GM18868 (cell line): ENCODE results near the gene PDIA4.
A peak's percentile ranks its signal among the peaks of the same experiment; 100 is the strongest.
"Not testable (repeated sequence)": the region's sequence is repeated elsewhere in the genome, so short reads cannot be mapped to it uniquely, and the experiment has no call there.

Experiments used
- ATAC-seq: cut with Tn5 transposase; IDR thresholded peaks from one replicate; pipeline ENCODE4 v1.9.1; 2021; ENCODE audit warnings: mild to moderate bottlenecking, moderate library complexity; ENCODE audit not compliant: unreplicated experiment

Gene PDIA4, protein sequence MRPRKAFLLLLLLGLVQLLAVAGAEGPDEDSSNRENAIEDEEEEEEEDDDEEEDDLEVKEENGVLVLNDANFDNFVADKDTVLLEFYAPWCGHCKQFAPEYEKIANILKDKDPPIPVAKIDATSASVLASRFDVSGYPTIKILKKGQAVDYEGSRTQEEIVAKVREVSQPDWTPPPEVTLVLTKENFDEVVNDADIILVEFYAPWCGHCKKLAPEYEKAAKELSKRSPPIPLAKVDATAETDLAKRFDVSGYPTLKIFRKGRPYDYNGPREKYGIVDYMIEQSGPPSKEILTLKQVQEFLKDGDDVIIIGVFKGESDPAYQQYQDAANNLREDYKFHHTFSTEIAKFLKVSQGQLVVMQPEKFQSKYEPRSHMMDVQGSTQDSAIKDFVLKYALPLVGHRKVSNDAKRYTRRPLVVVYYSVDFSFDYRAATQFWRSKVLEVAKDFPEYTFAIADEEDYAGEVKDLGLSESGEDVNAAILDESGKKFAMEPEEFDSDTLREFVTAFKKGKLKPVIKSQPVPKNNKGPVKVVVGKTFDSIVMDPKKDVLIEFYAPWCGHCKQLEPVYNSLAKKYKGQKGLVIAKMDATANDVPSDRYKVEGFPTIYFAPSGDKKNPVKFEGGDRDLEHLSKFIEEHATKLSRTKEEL

DNA sequence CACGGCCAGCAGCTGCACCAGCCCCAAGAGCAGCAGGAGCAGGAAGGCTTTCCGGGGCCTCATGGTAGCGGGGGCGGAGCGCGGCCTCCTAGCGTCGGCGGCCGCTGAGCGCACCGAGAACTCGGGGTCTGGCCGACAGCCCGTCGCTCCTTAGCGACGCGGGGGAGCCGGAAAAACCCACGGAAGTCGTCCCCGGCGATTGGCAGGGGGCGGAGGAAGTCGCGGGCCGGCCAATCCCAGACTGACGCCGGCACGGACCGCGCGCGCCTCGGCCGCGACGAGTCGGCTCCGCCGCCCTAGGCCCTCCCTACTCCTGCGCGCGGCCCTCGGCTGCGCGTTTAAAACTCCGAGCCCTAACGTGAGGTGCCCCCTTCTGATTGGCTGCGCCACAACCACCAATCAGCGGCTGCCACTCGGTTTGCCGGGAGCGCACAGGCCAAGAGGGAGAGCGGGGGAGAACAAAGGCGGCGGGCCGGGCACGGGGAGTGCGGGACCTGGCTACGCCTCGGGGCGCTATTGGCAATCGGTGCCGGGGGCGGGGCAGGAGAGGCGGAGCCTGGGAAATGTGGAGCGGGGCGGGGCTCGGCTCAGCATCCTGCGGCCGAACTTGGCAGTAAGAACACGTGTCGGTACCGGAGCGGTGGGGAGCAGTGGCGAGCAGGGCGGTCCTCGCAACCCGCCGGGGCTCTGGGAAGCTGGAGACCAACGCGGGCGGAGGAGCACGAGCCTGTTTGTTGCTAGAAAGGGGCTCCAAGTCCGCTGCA is at the start of gene PDIA4:
Gene PDIA4 (minus strand): TSS at position 160 of the 764 bp plus-strand sequence. CDS start 97 bp downstream, at position 63.
- ATAC-seq: peak; percentile 92

DNA sequence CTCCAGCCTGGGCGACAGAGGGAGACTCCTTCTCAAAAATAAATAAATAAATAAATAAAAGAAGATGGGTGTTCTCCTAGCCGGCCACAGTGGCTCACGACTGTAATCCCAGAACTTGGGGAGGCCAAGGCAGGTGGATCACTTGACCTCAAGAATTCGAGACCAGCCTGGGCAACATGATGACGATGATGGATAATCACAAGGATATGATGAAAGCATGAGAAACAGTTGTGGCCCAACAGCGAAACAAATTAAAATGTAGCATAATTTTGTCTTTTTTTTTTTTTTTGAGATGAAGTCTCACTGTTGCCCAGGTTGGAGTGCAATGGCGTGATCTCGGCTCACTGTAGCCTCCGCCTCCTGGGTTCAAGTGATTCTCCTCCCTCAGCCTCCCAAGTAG is 49.3 kb upstream of the PDIA4 start:
- ATAC-seq: no peak

DNA sequence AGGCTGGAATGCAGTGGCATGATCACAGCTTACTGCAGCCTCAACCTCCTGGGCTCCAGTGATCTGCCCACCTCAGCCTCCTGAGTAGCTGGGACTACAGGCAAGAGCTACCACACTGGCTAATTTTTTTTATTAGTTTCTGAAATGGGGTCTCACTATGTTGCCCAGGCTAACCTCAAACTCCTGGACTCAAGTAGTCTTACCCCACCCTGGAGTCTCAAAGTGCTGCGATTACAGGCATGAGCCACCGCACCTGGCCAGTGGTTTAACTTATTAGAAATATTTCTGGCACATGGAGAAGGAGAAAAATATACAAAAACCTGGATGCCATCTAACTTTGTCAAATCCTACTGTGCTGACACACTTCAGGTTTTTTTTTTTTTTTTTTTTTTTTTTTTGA is 47.0 kb upstream of the PDIA4 start:
- no peak for ATAC-seq

DNA sequence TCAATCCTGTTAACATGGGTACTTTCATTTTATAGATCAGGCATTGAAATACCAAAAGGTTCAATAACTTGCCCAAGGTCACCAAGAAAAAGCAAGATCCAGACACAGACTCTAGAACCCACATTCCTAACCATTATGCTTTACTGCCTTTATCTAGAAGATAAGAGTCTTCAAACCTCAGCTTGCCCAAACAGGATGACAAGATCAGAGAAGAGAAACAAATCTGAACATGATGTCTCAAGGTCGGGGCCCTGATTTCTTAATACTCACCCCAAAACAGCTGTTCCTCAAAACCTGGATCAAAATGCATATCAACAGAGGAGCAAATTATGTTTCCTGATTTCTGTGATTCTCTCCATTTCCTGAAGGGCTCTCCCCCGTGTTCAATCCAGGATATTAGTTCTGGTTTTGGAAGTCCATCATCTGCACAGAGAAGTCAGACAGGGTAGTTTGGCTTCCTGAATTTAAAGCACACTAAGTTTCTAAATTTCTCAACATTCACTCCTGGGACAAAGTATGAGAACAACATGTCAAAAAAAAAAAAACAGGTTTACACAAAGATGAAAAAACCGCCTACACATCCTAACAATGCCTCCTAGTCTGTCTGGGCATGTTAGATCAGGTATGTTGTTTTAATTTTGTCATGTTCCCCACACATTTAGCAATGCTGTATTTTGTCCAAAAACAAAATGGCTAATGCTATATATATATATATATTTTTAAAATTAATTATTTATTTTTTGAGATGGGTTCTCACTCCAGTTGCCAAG is 46.0 kb upstream of the PDIA4 start:
- peak; percentile 43 for ATAC-seq

DNA sequence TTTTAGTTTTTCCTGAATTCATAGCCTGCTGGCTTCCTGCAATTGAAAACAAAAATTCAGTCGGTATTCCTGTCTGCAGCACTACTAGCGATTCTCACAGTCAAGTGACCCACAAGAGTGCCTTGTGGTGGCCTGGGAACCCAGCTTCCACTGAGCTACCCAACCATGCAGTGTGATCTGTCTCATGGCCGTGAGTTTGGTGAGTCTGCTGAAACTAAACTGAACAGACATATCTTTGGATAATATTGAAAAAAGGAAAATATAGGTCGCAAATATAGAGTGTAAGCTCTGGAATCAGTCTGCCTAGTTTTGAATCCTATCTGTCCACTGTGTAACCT is 44.1 kb upstream of the PDIA4 start:
- no peak for ATAC-seq

DNA sequence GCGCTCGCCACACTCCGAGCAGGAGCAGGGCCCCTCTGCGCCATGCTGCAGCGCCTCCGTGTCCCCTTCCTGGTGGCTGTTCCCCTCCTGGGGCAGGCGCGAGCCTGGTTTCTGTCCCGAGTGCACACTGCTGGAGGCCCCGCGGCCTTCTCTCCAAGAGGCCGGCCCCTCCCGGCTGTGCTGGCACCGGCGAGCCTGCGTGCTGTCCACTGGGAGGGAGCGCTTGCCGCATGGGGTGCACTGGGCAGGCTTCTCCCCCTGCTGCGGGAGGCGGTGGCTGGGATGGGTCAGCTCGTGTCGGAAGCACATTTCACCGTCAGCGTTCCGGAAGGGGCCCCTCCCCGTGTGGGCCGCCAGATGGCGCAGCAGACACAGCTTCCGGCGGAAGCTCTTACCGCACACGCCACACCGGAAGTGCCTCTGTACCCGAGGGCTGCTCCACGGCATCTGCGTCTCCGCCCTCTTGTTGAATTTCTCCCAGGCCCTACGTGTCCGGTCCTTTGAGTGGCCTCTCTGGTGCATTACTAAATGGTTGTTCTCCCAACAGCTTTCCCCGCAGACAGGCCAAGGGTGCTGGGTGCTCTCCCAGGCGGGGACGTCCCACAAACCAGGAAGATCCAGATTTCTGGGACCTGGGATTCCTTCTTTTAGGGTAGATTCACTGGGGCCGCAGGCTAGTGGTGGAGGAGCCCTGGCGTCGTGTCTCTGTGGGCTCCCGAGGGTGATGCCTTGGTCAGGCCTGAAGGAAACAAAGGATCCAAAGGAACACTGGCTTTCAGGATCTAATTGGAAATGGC is 43.5 kb upstream of the PDIA4 start:
- ATAC-seq: no peak

DNA sequence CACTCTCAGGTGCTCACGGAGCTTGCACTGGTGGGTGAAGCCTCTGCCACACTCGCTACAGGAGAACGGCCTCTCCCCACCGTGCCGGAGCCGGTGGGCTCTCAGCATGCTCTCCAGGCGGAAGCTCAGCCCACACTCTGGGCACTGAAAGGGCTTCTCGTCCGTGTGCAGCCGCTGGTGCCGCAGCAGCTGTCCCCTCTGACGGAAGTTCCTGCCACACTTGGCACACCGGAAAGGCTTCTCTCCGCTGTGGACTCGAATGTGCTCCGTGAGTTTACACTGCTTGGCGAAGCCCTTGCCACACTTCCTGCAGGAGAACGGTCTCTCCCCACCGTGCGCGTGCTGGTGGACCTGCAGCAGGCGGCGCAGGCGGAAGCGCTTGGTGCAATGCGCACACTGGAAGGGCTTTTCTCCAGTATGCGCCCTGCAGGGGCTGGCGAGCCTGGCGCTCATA is 42.9 kb upstream of the PDIA4 start:
- ATAC-seq: no peak

DNA sequence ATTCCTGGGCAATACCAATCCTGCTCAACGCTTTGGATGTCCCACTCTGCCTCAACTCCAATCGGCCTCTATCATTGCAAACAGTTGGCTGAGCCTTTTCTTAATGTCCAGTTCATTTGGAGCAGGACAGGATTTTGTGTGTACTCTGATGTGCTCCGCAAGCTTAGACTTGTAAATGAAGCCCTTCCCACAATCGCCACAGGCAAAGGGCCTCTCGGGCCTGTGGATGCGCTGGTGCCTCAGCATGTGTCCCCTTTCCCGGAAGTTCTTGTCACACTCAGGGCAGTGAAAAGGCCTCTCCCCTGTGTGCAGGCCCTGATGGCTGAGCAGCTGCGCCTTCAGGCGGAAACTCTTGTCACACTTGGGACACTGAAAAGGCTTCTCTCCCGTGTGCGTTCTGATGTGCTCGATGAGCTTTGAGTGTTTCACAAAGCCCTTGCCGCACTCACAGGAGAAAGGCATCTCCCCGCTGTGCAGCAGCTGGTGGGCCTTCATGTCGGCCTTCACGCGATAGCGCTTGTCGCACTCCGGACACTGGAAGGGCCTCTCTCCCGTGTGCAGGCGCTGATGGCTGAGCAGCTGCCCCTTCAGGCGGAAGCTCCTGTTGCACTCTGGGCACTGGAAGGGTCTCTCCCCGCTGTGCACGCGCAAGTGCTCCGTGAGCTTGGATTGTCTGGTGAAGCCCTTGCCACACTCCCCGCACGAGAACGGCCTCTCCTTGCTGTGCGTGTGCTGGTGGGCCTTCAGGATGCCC is 42.2 kb upstream of the PDIA4 start:
- no peak for ATAC-seq

DNA sequence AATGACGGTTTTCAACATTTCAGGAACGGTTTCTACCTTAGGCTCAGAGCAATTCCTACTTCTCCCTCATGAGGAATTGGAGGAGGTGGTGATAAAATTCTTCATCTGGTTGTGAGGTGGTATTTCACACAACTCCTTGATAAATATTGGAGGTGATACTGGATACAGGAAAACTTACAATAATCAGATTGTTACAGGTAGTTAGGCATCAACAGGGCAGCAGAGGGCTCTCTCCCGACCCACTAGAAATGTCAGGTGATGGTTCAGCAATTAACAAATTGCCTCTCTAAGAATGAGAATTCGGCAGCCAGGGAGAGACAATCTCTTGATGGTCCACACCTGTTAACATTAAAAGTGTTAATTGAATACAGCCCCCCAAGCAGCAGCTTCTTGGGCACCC is 39.6 kb upstream of the PDIA4 start:
- no peak for ATAC-seq

DNA sequence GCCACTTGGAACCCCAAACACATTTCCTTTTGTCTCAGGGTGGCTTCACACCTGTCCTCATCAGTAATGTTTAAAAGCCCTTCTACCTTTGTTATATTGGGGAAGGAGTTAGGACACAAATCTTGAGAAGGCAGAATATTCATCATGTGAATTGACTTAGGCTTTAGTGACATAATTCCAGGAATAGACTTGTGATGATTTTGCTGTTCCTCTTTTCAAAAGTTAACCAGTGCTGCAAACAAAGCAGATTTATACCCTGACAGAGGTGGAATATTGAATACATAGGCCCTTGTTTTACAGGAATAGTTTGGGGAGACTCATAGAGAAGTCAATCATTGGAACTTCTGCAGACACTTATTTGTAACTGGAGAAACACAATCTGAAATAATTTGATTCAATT is 35.2 kb upstream of the PDIA4 start:
- ATAC-seq: no peak

DNA sequence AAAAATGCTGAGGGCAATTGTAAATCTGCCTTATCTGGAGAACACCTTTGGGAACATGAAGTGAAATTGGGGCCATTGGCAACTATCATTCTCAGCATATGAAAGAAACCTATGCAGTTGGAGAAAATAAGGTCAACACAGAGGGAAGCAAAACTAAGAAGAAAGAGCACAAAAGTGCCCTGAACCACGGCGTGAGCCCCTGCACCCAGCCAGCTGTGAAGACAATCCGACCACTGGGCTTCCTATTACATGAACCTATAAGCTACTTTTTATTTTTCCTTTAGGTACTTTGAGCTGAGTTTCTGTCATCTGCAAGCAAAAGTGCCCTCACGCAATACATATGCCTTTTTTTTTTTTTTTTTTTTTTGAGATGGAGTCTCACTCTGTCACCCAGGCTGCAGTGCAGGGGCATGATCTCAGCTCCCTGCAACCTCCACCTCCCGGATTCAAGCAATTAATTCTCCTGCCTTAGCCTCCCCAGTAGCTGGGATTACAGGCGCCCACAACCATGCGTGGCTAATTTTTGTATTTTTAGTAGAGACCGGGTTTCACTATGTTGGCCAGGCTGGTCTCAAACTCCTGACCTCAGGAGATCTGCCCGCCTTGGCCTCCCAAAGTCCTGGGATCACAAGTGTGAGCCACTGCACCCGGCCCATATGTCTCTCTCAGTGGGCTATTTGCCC is 34.1 kb upstream of the PDIA4 start:
- ATAC-seq: not testable (repeated sequence)

DNA sequence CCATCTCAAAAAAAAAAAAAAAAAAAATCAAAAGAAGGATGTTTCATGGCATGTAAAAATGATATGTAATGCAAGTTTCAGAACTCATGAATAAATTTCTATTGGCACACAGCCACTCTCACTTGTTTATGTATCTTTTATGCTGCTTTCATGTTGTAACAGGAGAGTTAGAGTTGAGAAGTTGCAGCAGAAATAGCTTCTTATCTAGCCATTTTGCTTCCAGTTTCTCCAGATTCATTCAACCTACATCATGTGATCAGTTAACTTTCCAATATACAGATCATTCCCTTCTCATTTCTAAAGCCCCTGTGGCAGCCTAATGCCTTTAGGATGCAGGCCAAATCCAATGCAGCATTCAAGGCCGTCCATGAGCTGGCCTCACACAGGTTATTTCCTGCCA is 31.9 kb upstream of the PDIA4 start:
- ATAC-seq: no peak

DNA sequence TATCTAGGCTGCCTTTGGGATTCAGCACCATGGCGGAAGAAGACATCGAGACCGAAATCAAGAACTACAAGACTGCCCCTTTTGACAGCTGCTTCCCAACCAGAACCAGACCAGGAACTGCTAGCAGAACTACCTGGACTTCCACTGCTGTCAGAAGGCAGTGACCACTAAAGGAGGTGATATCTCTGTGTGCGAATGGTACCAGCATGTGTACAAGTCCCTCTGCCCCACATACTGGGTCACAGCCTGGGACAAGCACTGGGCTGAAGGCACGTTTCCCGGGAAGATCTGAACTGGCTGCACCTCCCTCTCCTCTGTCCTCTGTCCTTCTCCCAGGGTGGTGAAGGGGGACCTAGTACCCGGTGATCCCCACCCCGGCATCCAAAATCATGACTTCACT is 25.6 kb upstream of the PDIA4 start:
- no peak for ATAC-seq

DNA sequence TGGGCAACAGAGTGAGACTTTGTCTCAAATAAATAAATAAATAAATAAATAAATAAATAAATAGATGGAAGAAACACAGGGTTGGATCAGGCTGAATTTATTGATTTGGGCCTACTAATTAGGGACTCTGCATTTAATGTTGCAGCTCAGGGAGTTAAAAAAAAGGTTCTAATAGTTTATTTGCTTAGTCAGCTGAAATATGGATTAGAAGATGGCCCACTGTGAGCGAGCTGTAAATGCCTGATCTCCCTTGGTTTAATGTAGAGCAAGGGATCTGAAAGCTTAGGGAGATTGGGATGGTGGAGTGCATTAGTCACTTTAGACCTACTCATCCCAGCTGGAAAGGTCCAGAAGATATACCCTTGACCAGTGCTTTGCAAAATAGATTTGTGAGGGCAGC is 25.1 kb upstream of the PDIA4 start:
- ATAC-seq: no peak

DNA sequence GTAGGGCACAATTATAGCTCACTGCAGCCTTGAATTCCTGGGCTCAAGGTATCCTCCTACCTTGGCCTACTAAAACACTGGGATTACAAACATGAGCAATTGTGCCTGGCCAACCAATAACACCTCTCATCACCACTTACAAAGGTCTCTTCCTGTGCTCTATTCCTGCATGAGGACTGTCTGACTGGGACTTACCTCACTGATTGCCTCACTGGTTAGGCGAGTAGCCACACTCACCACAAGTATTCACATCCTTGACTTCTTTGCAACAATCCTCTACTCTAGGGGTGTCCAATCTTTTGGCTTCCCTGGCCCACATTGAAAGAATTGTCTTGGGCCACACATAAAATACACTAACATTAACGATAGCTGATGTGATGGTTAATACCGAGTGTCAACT is 22.6 kb upstream of the PDIA4 start:
- no peak for ATAC-seq

DNA sequence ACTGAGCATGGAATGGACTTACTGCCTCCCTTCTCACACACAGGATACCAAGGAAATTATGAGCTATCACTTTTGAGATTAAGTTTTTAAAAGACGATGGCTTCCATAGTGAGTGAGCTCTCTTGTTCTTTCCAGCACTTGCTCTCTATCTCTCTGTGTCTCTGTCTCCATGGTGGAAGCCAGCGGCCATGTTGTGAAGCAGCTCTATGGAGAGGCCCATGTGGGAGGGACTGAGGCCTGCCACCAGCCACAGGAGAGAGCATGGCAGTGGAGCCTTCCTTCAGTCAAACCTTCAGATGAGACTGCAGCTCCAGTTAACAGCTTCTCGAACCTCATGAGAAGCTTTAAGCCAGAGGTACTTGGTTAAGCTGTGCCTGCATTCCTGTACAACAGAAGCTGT is 20.5 kb upstream of the PDIA4 start:
- no peak for ATAC-seq

DNA sequence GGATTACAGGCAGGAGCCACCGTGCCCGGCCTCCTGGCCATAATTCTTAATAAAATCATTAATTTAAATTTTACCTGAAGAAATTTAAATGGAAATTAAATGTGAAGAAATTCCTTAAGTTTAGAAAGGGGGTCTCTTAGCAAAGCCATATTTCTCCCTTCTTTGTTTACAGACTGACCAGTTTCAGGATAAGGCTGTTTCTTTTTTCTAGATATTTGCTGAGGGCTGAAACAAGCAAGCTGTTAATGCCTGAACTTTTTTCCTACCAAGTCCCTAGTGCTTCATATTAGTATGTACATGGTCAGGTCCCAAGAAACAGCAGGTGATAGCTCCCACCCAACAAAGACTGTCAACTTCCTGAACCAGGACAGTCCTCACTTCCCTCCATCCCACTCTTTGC is 18.1 kb upstream of the PDIA4 start:
- ATAC-seq: no peak

DNA sequence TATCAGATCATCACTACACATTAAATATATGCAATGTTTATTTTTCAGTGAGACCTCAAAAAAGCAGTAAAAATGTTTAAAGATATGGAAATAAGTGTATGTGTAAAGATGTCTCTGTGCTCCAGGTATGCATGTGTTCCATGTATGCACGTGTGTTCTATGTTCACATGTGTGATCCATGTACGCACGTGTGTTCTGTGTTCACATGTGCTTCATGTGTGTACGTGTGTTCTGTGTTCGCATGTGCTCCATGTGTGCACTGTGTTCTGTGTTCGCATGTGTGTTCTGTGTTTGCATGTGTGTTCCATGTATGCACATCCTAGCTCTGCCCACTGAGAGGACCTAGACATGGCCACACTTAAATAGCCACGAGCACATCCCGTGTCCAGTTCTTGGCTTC is 15.6 kb upstream of the PDIA4 start:
- no peak for ATAC-seq

DNA sequence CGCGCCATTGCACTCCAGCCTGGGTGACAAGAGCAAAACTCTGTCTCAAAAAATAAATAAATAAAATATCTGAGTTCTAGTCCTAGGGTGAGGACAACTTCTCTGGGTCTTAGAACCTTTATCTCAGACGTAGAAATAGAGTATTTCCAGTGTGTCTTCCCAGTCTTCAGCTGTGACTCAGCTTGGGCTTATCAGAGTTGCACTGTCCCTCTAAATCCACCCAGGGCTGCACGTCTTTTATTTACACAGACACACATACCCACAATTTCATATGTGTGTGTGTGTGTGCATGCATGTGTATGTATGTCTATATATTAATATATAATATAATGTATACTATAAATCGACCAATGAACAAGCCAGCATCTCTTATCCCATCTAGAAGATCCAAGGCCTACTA is 13.0 kb upstream of the PDIA4 start:
- no peak for ATAC-seq
